SKM-1 (cell line): ENCODE measurements around the gene VGF.
"Not testable (repeated sequence)": the region's sequence is repeated elsewhere in the genome, so short reads cannot be mapped to it uniquely, and the experiment has no call there.

Experiments used
- DNase-seq: peaks from one replicate; lab custom pipeline; 2025; ENCODE audit not compliant: unreplicated experiment; lab: John Stamatoyannopoulos, UW

The VGF gene

GRCh38 chr7:101165075-101165957 lies at the start of gene VGF:
Gene VGF, minus strand, starts transcription at chr7:101165569. Its CDS starts 726 bp downstream, at chr7:101164843.
- peak; percentile 54 for DNase-seq

GRCh38 chr7:101212014-101212413 lies 46.6 kb upstream of the VGF start:
- no peak for DNase-seq

GRCh38 chr7:101211501-101211900 lies 46.1 kb upstream of the VGF start:
- DNase-seq, result no peak

- no peak for DNase-seq
Observed at GRCh38 chr7:101210143-101210542, 44.8 kb upstream of the VGF start.

GRCh38 chr7:101208794-101209193 lies 43.4 kb upstream of the VGF start:
- DNase-seq, result no peak

GRCh38 chr7:101207459-101207858 lies 42.1 kb upstream of the VGF start:
- no peak for DNase-seq

- DNase-seq, result no peak
Observed at GRCh38 chr7:101206665-101207042, 41.3 kb upstream of the VGF start.

- no peak for DNase-seq
Observed at GRCh38 chr7:101205901-101206664, 40.7 kb upstream of the VGF start.

GRCh38 chr7:101203740-101204738 lies 38.7 kb upstream of the VGF start:
- DNase-seq, result peak; percentile 49

- DNase-seq, result no peak
Observed at GRCh38 chr7:101202603-101202918, 37.2 kb upstream of the VGF start.

GRCh38 chr7:101201695-101202602 lies 36.6 kb upstream of the VGF start:
- no peak for DNase-seq

GRCh38 chr7:101200862-101201599 lies 35.7 kb upstream of the VGF start, which contains the start of gene MOGAT3:
Gene MOGAT3, minus strand, starts transcription at chr7:101201036. Its CDS starts 182 bp downstream, at chr7:101200854.
- no peak for DNase-seq

GRCh38 chr7:101200504-101200861 lies 35.1 kb upstream of the VGF start:
- DNase-seq, result no peak

- DNase-seq, result not testable (repeated sequence)
Observed at GRCh38 chr7:101199522-101199921, 34.2 kb upstream of the VGF start.

- DNase-seq, result no peak
Observed at GRCh38 chr7:101198476-101198875, 33.1 kb upstream of the VGF start.

- DNase-seq, result no peak
Observed at GRCh38 chr7:101197991-101198390, 32.6 kb upstream of the VGF start.

GRCh38 chr7:101195884-101196283 lies 30.5 kb upstream of the VGF start:
- DNase-seq, result no peak

- DNase-seq, result no peak
Observed at GRCh38 chr7:101189109-101189508, 23.7 kb upstream of the VGF start.

- peak; percentile 17 for DNase-seq
Observed at GRCh38 chr7:101186844-101187428, 21.6 kb upstream of the VGF start.
